GM23248 (cell line): ENCODE results near the gene GRAP. TPM values are rescaled to one million over a fixed set of nuclear protein-coding genes. Genes with fewer than 3 reads are reported as not detected.

Source experiments
- DNase-seq: peaks from one replicate; pipeline ENCODE4 v3.0.0-alpha.2; 2015
- H2AFZ ChIP-seq: fragments of 200-600 bp; sonication (generic); 2 replicates; pipeline ENCODE4 v1.6.1; 2016; ENCODE audit warnings: antibody characterized with exemption
- H3F3A ChIP-seq: fragments of 200-600 bp; sonication (generic); 2 replicates; pipeline ENCODE4 v1.6.1; 2016; ENCODE audit warnings: mild to moderate bottlenecking, antibody characterized with exemption, mixed run types; ENCODE audit not compliant: insufficient read depth
- H3K27ac ChIP-seq: fragments of 200-600 bp; sonication (generic); 2 replicates; pipeline ENCODE4 v1.5.1; 2016; ENCODE audit warnings: mild to moderate bottlenecking
- H3K27me3 ChIP-seq: fragments of 200-600 bp; sonication (generic); replicated peaks from 2 replicates; pipeline ENCODE4 v1.6.1; 2016; ENCODE audit warnings: mild to moderate bottlenecking; ENCODE audit not compliant: insufficient read depth
- H3K36me3 ChIP-seq: fragments of 200-600 bp; sonication (generic); 2 replicates; pipeline ENCODE4 v1.6.1; 2016; ENCODE audit warnings: low read depth, mild to moderate bottlenecking
- H3K4me1 ChIP-seq: fragments of 200-600 bp; sonication (generic); 2 replicates; pipeline ENCODE4 v1.6.1; 2016; ENCODE audit warnings: mild to moderate bottlenecking; ENCODE audit not compliant: insufficient read depth
- H3K4me2 ChIP-seq: fragments of 200-600 bp; sonication (generic); one replicate; pipeline ENCODE4 v1.6.1; 2016; ENCODE audit warnings: mild to moderate bottlenecking; ENCODE audit not compliant: unreplicated experiment
- H3K4me3 ChIP-seq: fragments of 200-600 bp; sonication (generic); 2 replicates; pipeline ENCODE4 v1.5.1; 2016; ENCODE audit warnings: mild to moderate bottlenecking
- H3K79me2 ChIP-seq: fragments of 200-600 bp; sonication (generic); 2 replicates; pipeline ENCODE4 v1.6.1; 2016; ENCODE audit warnings: mild to moderate bottlenecking; ENCODE audit not compliant: insufficient read depth
- H3K9ac ChIP-seq: fragments of 200-600 bp; sonication (generic); 2 replicates; pipeline ENCODE4 v1.6.1; 2016; ENCODE audit warnings: mild to moderate bottlenecking
- H3K9me2 ChIP-seq: fragments of 200-600 bp; sonication (generic); 2 replicates; pipeline ENCODE4 v1.6.1; 2016; ENCODE audit warnings: mixed run types, mild to moderate bottlenecking, moderate library complexity; ENCODE audit not compliant: insufficient read depth
- H3K9me3 ChIP-seq: fragments of 200-600 bp; sonication (generic); one replicate; pipeline ENCODE4 v1.6.1; 2017; ENCODE audit warnings: low read depth
- H4K20me1 ChIP-seq: fragments of 200-600 bp; sonication (generic); 2 replicates; pipeline ENCODE4 v1.6.0; 2016; ENCODE audit not compliant: insufficient read depth
- EZH2 ChIP-seq: fragments of 200-600 bp; sonication (generic); IDR thresholded peaks from 2 replicates; pipeline ENCODE4 v1.6.1; 2018; ENCODE audit warnings: antibody characterized with exemption, mild to moderate bottlenecking; ENCODE audit not compliant: insufficient read depth, poor library complexity, severe bottlenecking
- EZH2phosphoT487 ChIP-seq: fragments of 200-600 bp; sonication (generic); IDR thresholded peaks from 2 replicates; pipeline ENCODE4 v1.6.1; 2018; ENCODE audit warnings: antibody characterized with exemption, moderate library complexity, mild to moderate bottlenecking, low read depth; ENCODE audit not compliant: insufficient read depth
- WGBS, 2 experiments: methylation state at CpG; one replicate each; pipeline ENCODE4 v1.1.6; 2015 to 2017; ENCODE audit warnings: low lambda C conversion rate in 2 of 2, low coverage in 1 of 2; ENCODE audit errors: missing lambda C conversion rate in 2 of 2; 5-methylcytosine and 5-hydroxymethylcytosine counted together
- in situ Hi-C: fragments of 300-500 bp; cut with MboI; formaldehyde crosslinking; loops from 2 replicates; pipeline ENCODE4 v1.15.0; 2020
- polyA plus RNA-seq: library from polyadenylated mRNA; unstranded; fragments of >200 nt; fragmentation: Nextera tagmentation; extraction: Ambion mirVana; gene quantifications from 2 replicates; pipeline ENCODE4 v1.2.1, GENCODE V29; 2016
- total RNA-seq: library from RNA; depleted of rRNA; stranded (reverse); fragments of >200 nt; shearing (Covaris generic); gene quantifications from 2 replicates; pipeline ENCODE4 v1.2.3, GENCODE V29; 2014

GRAP gene
- total and polyA plus RNA-seq, 2 experiments from 2014 or later, result not detected

DNA sequence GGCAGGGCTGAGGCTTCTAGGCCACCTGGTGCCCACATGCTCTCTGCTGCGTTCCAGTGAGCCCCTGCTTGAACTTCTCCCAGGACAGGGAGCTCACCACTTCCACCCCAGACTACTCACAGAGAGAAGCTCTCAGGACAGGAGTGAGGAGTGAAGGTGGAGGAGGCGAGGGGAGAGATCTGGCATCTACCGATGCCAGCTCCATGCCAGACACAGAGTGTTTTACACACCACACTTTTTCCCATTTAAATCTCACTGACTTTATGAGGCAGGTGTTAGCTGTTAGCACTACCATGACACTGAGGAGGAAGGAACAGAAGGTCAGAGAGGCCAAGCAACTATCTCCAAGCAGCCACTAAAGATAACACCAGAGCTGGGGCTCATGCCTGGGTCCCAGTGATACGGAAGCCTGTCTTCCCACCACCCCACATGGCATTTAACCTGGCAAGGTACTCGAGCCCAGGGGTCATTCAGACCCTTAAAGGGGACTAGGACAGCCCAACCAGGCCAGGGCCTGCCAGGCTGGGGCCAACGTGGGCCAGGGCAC is 49.0 kb downstream of the GRAP start:
- no peak overlapping the region for H3K4me2 ChIP-seq
- TF ChIP-seq EZH2 (no peak), EZH2phosphoT487 (no peak)
- H3F3A ChIP-seq, result no peaks in the 10 kb centered on the region
- no peak overlapping the region for H3K4me3 ChIP-seq
- H3K79me2 ChIP-seq, result peaks cover 100% of the 10 kb centered on the region
- H3K9me3 ChIP-seq, result no peaks in the 10 kb centered on the region
- no peak overlapping the region for H3K27ac ChIP-seq
- 78 to 83% methylated on average over 6 of the region's 6 CpGs for WGBS, 2 experiments
- in situ Hi-C loops, result loop anchor here (10.0 kb wide), 1 partner anchor 63 kb away; no protein-coding TSS in a partner anchor
- H4K20me1 ChIP-seq, result no peaks in the 10 kb centered on the region
- H3K27me3 ChIP-seq, result no peaks in the 10 kb centered on the region
- 0 out of 2 replicates have a peak, but pooled peaks cover 7% of the 10 kb centered on the region for H3K36me3 ChIP-seq
- no peak overlapping the region for H3K9ac ChIP-seq
- H3K4me1 ChIP-seq, result peaks cover 16% of the 10 kb centered on the region
- H2AFZ ChIP-seq, result no peak overlapping the region
- DNase-seq, result no peak
- H3K9me2 ChIP-seq, result no peaks in the 10 kb centered on the region

GRCh38 chr17:18996458-18996857 is 50.3 kb downstream of the GRAP start:
- no peak overlapping the region for H3K27ac ChIP-seq
- H3F3A ChIP-seq, result no peaks in the 10 kb centered on the region
- peaks cover 4% of the 10 kb centered on the region; the same call in 1 of the 2 replicates for H3K4me1 ChIP-seq
- H3K9ac ChIP-seq, result no peak overlapping the region
- H3K27me3 ChIP-seq, result no peaks in the 10 kb centered on the region
- H4K20me1 ChIP-seq, result no peaks in the 10 kb centered on the region
- 0 out of 2 replicates have a peak, but pooled peaks cover 7% of the 10 kb centered on the region for H3K36me3 ChIP-seq
- no peaks in the 10 kb centered on the region for H3K9me3 ChIP-seq
- H3K9me2 ChIP-seq, result no peaks in the 10 kb centered on the region
- in situ Hi-C loops, result loop anchor here (10.0 kb wide), 1 partner anchor 62 kb away; no protein-coding TSS in a partner anchor
- DNase-seq, result no peak
- H3K4me3 ChIP-seq, result no peak overlapping the region
- H3K4me2 ChIP-seq, result no peak overlapping the region
- H2AFZ ChIP-seq, result no peak overlapping the region
- TF ChIP-seq EZH2 (no peak), EZH2phosphoT487 (no peak)
- peaks cover 99% of the 10 kb centered on the region for H3K79me2 ChIP-seq
- WGBS, 2 experiments, result 87 to 91% methylated on average over 2 of the region's 2 CpGs

DNA sequence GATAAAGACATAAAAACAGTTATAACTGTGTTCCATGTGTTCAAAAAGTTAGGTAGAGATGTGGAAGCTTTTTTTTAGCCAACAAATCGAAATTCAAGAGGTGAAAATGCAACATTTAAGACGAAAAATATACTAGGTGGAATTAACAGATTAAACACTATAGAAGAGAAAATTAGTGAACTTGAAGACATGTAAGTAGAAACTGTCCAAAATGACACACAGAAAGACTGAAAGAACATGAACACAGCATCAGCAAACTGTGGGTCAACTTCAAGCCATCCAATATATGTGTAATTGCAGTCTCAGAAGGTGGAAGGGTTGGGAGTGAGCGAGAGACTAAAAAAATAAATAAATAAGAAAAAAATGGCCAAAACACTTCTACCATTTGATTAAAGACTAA is 51.5 kb downstream of the GRAP start:
- H3K4me3 ChIP-seq, result no peak overlapping the region
- H3F3A ChIP-seq, result no peaks in the 10 kb centered on the region
- no peak overlapping the region for H3K9ac ChIP-seq
- H3K4me2 ChIP-seq, result no peak overlapping the region
- H3K9me3 ChIP-seq, result no peaks in the 10 kb centered on the region
- WGBS, 2 experiments, result 70 to 78% methylated on average over 3 of the region's 3 CpGs
- no peaks in the 10 kb centered on the region for H3K27me3 ChIP-seq
- H2AFZ ChIP-seq, result no peak overlapping the region
- in situ Hi-C loops, result loop anchor here (10.0 kb wide), 1 partner anchor 60 kb away; no protein-coding TSS in a partner anchor
- H3K4me1 ChIP-seq, result no peaks in the 10 kb centered on the region
- 0 out of 2 replicates have a peak, but pooled peaks cover 7% of the 10 kb centered on the region for H3K36me3 ChIP-seq
- H3K79me2 ChIP-seq, result peaks cover 99% of the 10 kb centered on the region
- TF ChIP-seq EZH2phosphoT487 (no peak), EZH2 (no peak)
- H4K20me1 ChIP-seq, result no peaks in the 10 kb centered on the region
- no peak overlapping the region for H3K27ac ChIP-seq
- H3K9me2 ChIP-seq, result no peaks in the 10 kb centered on the region
- DNase-seq, result no peak

DNA sequence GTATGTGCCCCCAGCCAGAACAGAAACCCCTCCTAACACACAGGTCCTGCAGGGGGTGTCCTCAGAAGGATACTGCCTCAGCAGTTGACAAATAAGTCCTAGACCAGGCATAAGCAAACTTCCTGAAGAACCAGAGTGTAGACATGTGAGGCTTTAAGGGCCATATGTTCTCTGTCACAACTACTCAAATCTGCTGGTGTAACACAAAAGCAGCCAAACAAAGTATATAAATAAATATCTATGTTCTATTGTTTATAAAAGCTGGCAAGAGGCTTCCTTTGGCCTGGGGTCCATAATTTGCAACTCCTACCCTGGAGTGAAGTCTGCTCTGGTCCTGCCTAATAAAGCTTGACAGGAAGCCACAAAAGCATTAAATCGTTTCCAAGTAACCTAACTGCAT is 52.1 kb downstream of the GRAP start:
- Histone ChIP-seq H3K9ac (no peak overlapping the region), H3K27me3 (no peaks in the 10 kb centered on the region), H3K9me2 (no peaks in the 10 kb centered on the region), H3K79me2 (peaks cover 99% of the 10 kb centered on the region), H3K4me1 (no peaks in the 10 kb centered on the region), H3K4me3 (no peak overlapping the region), H3K36me3 (0 out of 2 replicates have a peak, but pooled peaks cover 7% of the 10 kb centered on the region), H3F3A (no peaks in the 10 kb centered on the region), H2AFZ (no peak overlapping the region), H3K27ac (no peak overlapping the region), H3K4me2 (no peak overlapping the region), H4K20me1 (no peaks in the 10 kb centered on the region), H3K9me3 (no peaks in the 10 kb centered on the region)
- WGBS, 2 experiments, result 10 to 17% methylated on average over 1 of the region's 1 CpG
- DNase-seq, result no peak
- in situ Hi-C loops, result loop anchor here (10.0 kb wide), 1 partner anchor 60 kb away; no protein-coding TSS in a partner anchor
- TF ChIP-seq EZH2 (no peak), EZH2phosphoT487 (no peak)
